K562 (cell line): ENCODE data around the gene CFP. TPM values are rescaled to one million over a fixed set of nuclear protein-coding genes. Genes with fewer than 3 reads are reported as not detected.
"Not testable (repeated sequence)": the region's sequence is repeated elsewhere in the genome, so short reads cannot be mapped to it uniquely, and the experiment has no call there.

ENCODE experiments used
- ARID1B ChIP-seq: fragments of 450-650 bp; IDR thresholded peaks from 2 replicates; pipeline ENCODE4 v1.6.1; 2016; ENCODE audit warnings: antibody characterized with exemption, mild to moderate bottlenecking, inconsistent platforms
- CC2D1A ChIP-seq: fragments of 450-650 bp; IDR thresholded peaks from 2 replicates; pipeline ENCODE4 v1.6.1; 2017; ENCODE audit warnings: mild to moderate bottlenecking
- CTBP1 ChIP-seq: fragments of 450-650 bp; IDR thresholded peaks from 2 replicates; pipeline ENCODE4 v1.6.1; 2016; ENCODE audit warnings: borderline replicate concordance
- DMBX1 ChIP-seq: fragments of 250-450 bp; sonication (Bioruptor Pico); IDR thresholded peaks from 2 replicates; pipeline ENCODE4 v1.8.0; 2022; ENCODE audit warnings: inconsistent platforms, mild to moderate bottlenecking, moderate library complexity, borderline replicate concordance
- DPF2 ChIP-seq: fragments of 450-650 bp; IDR thresholded peaks from 2 replicates; pipeline ENCODE4 v1.6.1; 2016
- FOXM1 ChIP-seq, 2 experiments: fragments of 450-650 bp in 1 of 2; sonication (generic) in 1 of 2; formaldehyde crosslinking in 1 of 2; IDR thresholded peaks; 2 replicates each; pipeline versions ENCODE4 v1.6.1 to v1.9.0; 2017 to 2022; ENCODE audit warnings: low read depth in 2 of 2, mild to moderate bottlenecking in 2 of 2, missing genetic modification reagents in 1 of 2, moderate library complexity in 1 of 2
- GTF2A2 ChIP-seq: IDR thresholded peaks from 2 replicates; pipeline ENCODE4 v1.6.1; 2016; ENCODE audit warnings: mild to moderate bottlenecking, missing genetic modification characterization, missing compliant biosample characterization
- KLF16 ChIP-seq: IDR thresholded peaks from 2 replicates; pipeline ENCODE4 v1.6.1; 2016; ENCODE audit warnings: antibody characterized with exemption
- MEF2A ChIP-seq: IDR thresholded peaks from 2 replicates; pipeline ENCODE4 v1.6.1; 2011; ENCODE audit warnings: low read depth, mild to moderate bottlenecking, low read length, moderate library complexity; ENCODE audit not compliant: control insufficient read depth
- MEF2D ChIP-seq: conservative IDR thresholded peaks from 2 replicates; pipeline ENCODE4 v1.6.1; 2016; ENCODE audit warnings: low read depth, missing genetic modification characterization, missing compliant biosample characterization
- MTA3 ChIP-seq: fragments of 450-650 bp; formaldehyde crosslinking; IDR thresholded peaks from 2 replicates; pipeline ENCODE4 v1.6.1; 2017; ENCODE audit warnings: mild to moderate bottlenecking, borderline replicate concordance
- NONO ChIP-seq, 2 experiments: fragments of 200-400 bp in 1 of 2; fragments of 450-650 bp in 1 of 2; formaldehyde crosslinking in 1 of 2; IDR thresholded peaks; 2 replicates each; pipeline ENCODE4 v1.6.1; 2017; ENCODE audit warnings: low read depth in 2 of 2, mild to moderate bottlenecking in 2 of 2, moderate library complexity in 2 of 2, low read length in 1 of 2
- RCOR1 ChIP-seq, 2 experiments: IDR thresholded peaks; 2 replicates each; pipeline ENCODE4 v1.6.1; 2012; ENCODE audit warnings: low read depth in 2 of 2, low read length in 2 of 2, borderline replicate concordance in 1 of 2, improper control_type of control experiment in 1 of 2
- SMARCA5 ChIP-seq: fragments of 450-650 bp; IDR thresholded peaks from 2 replicates; pipeline ENCODE4 v1.6.1; 2016
- STAT5A ChIP-seq: IDR thresholded peaks from 2 replicates; pipeline ENCODE4 v1.6.1; 2012; ENCODE audit warnings: low read length, inconsistent platforms, borderline replicate concordance
- TEAD4 ChIP-seq, 2 experiments: sonication (generic) in 1 of 2; formaldehyde crosslinking in 1 of 2; IDR thresholded peaks; 2 replicates each; pipeline versions ENCODE4 v1.6.1 to v1.8.0; 2012 to 2022; ENCODE audit warnings: borderline replicate concordance in 1 of 2, inconsistent platforms in 1 of 2, low read length in 1 of 2, mild to moderate bottlenecking in 1 of 2, missing genetic modification reagents in 1 of 2
- TRIM28 ChIP-seq: fragments of 450-650 bp; IDR thresholded peaks from 2 replicates; pipeline ENCODE4 v1.6.1; 2017
- polyA plus RNA-seq, 8 experiments: library from polyadenylated mRNA; depleted of rRNA in 4 of 8; stranded (reverse) in 5 of 8; unstranded in 3 of 8; fragments of >200 nt; fragmentation: Nextera tagmentation in 2 of 8; fragmentation: Illumina TruSeq in 1 of 8; extraction: Ambion mirVana in 2 of 8; extraction: Trizol in 1 of 8; gene quantifications; 2 replicates each; pipeline versions ENCODE4 v1.2.1 to v1.2.3, GENCODE V29; 2011 to 2014; ENCODE audit warnings: inconsistent platforms in 1 of 8, missing spikeins in 1 of 8
- total RNA-seq, 7 experiments: library from RNA; depleted of rRNA in 6 of 7; stranded (reverse); fragments of >200 nt in 6 of 7; fragmentation: Illumina TruSeq in 2 of 7; extraction: Trizol in 2 of 7; gene quantifications; 2 replicates each; pipeline versions ENCODE4 v1.2.1 to v1.2.3, GENCODE V29; 2011 to 2021; ENCODE audit warnings: low replicate concordance in 1 of 7
- TF ChIP-seq, protein P1 (sequence below), 2 experiments: fragments of 450-650 bp; IDR thresholded peaks; 2 replicates each; pipeline ENCODE4 v1.6.1; 2018; ENCODE audit warnings: mild to moderate bottlenecking in 2 of 2, low read depth in 1 of 2; ENCODE audit not compliant: partially characterized antibody in 2 of 2
- TF ChIP-seq, protein P2 (sequence below): fragments of 450-650 bp; IDR thresholded peaks from 2 replicates; pipeline ENCODE4 v1.6.1; 2018; ENCODE audit warnings: mild to moderate bottlenecking, low read depth; ENCODE audit not compliant: partially characterized antibody

The CFP gene
- total and polyA plus RNA-seq, 9 of the 15 experiments (the other 6 are each of a cell fraction or from before 2014, with no cell fraction given), result 0.18 to 2.0 (median 0.55) TPM

DNA sequence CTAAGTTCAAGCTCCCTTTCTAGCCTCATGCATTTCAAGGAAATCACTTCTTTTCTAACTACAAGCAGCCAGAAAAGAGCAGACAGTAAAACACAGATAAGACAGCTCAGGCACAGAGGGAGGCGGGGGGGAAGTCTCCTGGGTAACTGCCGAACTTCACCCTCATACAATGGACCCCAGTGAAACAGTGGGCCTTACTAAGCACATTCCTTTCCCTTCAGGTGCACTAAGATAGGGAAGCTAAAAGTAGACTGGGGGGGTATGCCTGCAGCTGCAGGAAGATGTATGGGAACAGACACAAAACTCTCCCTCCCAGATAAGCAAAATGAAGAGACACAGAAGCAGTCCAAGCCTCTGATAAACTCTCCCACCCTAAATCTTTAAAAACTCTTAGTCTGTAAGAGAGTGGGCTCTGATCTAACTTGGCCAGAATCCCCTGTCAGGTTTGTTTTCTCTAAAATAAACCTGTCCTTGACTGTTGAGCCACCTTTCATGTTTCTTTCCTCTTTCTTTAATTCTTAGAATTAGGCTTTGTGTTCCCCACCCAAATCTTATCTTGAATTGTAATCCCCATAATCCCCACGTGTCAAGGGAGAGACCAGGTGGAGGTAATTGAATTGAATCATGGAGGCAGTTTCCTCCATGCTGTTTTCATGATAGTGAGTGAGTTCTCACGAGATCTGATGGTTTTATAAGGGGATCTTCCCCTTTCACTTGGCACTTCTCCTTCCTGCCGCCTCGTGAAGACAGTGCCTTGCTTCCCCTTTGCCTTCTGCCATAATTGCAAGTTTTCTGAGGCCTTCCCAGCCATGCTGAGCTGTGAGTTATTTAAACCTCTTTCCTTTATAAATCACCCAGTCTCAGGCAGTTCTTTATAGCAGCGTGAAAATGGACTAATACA is 46.5 kb upstream of the CFP start (continued):
- TF ChIP-seq STAT5A (peak; percentile 75), CTBP1 (peak; percentile 89), MTA3 (0 out of 2 replicates have a peak, but pooled peaks have one; percentile 26), SMARCA5 (0 out of 2 replicates have a peak, but pooled peaks have one; percentile 36), MEF2D (tag) (0 out of 2 replicates have a peak, but pooled peaks have one; percentile 42), TRIM28 (peak; percentile 87; the same call in 1 of the 2 replicates), DPF2 (peak; percentile 82), GTF2A2 (0 out of 2 replicates have a peak, but pooled peaks have one; percentile 27), TEAD4 (IDR thresholded peaks at IDR 0.05; ENCODE audit: low read length) (peak; percentile 92), CC2D1A (peak; percentile 92), NONO (IDR thresholded peaks at IDR 0.05; ENCODE audit: low read depth in 2 of 2, low read length in 1 of 2) (peak in 1 of 2 experiments; percentile 32; a peak in 1 of 4 replicates), MEF2A (peak; percentile 61; the same call in 1 of the 2 replicates), RCOR1 (IDR thresholded peaks at IDR 0.05; ENCODE audit: borderline replicate concordance in 1 of 2, low read depth in 2 of 2, low read length in 2 of 2) (peak; percentile 63 to 74; a peak in 3 of 4 replicates), FOXM1 (IDR thresholded peaks at IDR 0.05; ENCODE audit: low read depth) (peak; percentile 76; the same call in 1 of the 2 replicates), ARID1B (peak; percentile 93), KLF16 (peak; percentile 84; the same call in 1 of the 2 replicates), DMBX1 (CRISPR knock-in tag) (peak; percentile 82)
- TF ChIP-seq, protein P1, sequence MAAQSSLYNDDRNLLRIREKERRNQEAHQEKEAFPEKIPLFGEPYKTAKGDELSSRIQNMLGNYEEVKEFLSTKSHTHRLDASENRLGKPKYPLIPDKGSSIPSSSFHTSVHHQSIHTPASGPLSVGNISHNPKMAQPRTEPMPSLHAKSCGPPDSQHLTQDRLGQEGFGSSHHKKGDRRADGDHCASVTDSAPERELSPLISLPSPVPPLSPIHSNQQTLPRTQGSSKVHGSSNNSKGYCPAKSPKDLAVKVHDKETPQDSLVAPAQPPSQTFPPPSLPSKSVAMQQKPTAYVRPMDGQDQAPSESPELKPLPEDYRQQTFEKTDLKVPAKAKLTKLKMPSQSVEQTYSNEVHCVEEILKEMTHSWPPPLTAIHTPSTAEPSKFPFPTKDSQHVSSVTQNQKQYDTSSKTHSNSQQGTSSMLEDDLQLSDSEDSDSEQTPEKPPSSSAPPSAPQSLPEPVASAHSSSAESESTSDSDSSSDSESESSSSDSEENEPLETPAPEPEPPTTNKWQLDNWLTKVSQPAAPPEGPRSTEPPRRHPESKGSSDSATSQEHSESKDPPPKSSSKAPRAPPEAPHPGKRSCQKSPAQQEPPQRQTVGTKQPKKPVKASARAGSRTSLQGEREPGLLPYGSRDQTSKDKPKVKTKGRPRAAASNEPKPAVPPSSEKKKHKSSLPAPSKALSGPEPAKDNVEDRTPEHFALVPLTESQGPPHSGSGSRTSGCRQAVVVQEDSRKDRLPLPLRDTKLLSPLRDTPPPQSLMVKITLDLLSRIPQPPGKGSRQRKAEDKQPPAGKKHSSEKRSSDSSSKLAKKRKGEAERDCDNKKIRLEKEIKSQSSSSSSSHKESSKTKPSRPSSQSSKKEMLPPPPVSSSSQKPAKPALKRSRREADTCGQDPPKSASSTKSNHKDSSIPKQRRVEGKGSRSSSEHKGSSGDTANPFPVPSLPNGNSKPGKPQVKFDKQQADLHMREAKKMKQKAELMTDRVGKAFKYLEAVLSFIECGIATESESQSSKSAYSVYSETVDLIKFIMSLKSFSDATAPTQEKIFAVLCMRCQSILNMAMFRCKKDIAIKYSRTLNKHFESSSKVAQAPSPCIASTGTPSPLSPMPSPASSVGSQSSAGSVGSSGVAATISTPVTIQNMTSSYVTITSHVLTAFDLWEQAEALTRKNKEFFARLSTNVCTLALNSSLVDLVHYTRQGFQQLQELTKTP (IDR thresholded peaks at IDR 0.05; ENCODE audit: low read depth in 1 of 2, partially characterized antibody in 2 of 2), result peak; percentile 66 to 75
- TF ChIP-seq TEAD4 (CRISPR knock-in tag; IDR thresholded peaks at IDR 0.05; ENCODE audit: borderline replicate concordance); FOXM1 (CRISPR knock-in tag; IDR thresholded peaks at IDR 0.05; ENCODE audit: low read depth): not testable (repeated sequence)
- TF ChIP-seq, protein P2, sequence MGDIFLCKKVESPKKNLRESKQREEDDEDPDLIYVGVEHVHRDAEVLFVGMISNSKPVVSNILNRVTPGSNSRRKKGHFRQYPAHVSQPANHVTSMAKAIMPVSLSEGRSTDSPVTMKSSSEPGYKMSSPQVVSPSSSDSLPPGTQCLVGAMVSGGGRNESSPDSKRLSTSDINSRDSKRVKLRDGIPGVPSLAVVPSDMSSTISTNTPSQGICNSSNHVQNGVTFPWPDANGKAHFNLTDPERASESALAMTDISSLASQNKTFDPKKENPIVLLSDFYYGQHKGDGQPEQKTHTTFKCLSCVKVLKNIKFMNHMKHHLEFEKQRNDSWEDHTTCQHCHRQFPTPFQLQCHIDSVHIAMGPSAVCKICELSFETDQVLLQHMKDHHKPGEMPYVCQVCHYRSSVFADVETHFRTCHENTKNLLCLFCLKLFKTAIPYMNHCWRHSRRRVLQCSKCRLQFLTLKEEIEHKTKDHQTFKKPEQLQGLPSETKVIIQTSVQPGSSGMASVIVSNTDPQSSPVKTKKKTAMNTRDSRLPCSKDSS, result peak; percentile 69
